GM23248 (cell line): Measurements from ENCODE around the gene ERBB4. TPM values are rescaled to one million over a fixed set of nuclear protein-coding genes. Genes with fewer than 3 reads are reported as not detected.
A peak's percentile ranks its signal among the peaks of the same experiment; 100 is the strongest.

Source experiments
- DNase-seq: peaks from one replicate; pipeline ENCODE4 v3.0.0-alpha.2; 2015
- H2AFZ ChIP-seq: fragments of 200-600 bp; sonication (generic); 2 replicates; pipeline ENCODE4 v1.6.1; 2016; ENCODE audit warnings: antibody characterized with exemption
- H3F3A ChIP-seq: fragments of 200-600 bp; sonication (generic); 2 replicates; pipeline ENCODE4 v1.6.1; 2016; ENCODE audit warnings: mild to moderate bottlenecking, antibody characterized with exemption, mixed run types; ENCODE audit not compliant: insufficient read depth
- H3K27ac ChIP-seq: fragments of 200-600 bp; sonication (generic); 2 replicates; pipeline ENCODE4 v1.5.1; 2016; ENCODE audit warnings: mild to moderate bottlenecking
- H3K27me3 ChIP-seq: fragments of 200-600 bp; sonication (generic); replicated peaks from 2 replicates; pipeline ENCODE4 v1.6.1; 2016; ENCODE audit warnings: mild to moderate bottlenecking; ENCODE audit not compliant: insufficient read depth
- H3K36me3 ChIP-seq: fragments of 200-600 bp; sonication (generic); 2 replicates; pipeline ENCODE4 v1.6.1; 2016; ENCODE audit warnings: low read depth, mild to moderate bottlenecking
- H3K4me1 ChIP-seq: fragments of 200-600 bp; sonication (generic); 2 replicates; pipeline ENCODE4 v1.6.1; 2016; ENCODE audit warnings: mild to moderate bottlenecking; ENCODE audit not compliant: insufficient read depth
- H3K4me2 ChIP-seq: fragments of 200-600 bp; sonication (generic); one replicate; pipeline ENCODE4 v1.6.1; 2016; ENCODE audit warnings: mild to moderate bottlenecking; ENCODE audit not compliant: unreplicated experiment
- H3K4me3 ChIP-seq: fragments of 200-600 bp; sonication (generic); 2 replicates; pipeline ENCODE4 v1.5.1; 2016; ENCODE audit warnings: mild to moderate bottlenecking
- H3K79me2 ChIP-seq: fragments of 200-600 bp; sonication (generic); 2 replicates; pipeline ENCODE4 v1.6.1; 2016; ENCODE audit warnings: mild to moderate bottlenecking; ENCODE audit not compliant: insufficient read depth
- H3K9ac ChIP-seq: fragments of 200-600 bp; sonication (generic); 2 replicates; pipeline ENCODE4 v1.6.1; 2016; ENCODE audit warnings: mild to moderate bottlenecking
- H3K9me2 ChIP-seq: fragments of 200-600 bp; sonication (generic); 2 replicates; pipeline ENCODE4 v1.6.1; 2016; ENCODE audit warnings: mixed run types, mild to moderate bottlenecking, moderate library complexity; ENCODE audit not compliant: insufficient read depth
- H3K9me3 ChIP-seq: fragments of 200-600 bp; sonication (generic); one replicate; pipeline ENCODE4 v1.6.1; 2017; ENCODE audit warnings: low read depth
- H4K20me1 ChIP-seq: fragments of 200-600 bp; sonication (generic); 2 replicates; pipeline ENCODE4 v1.6.0; 2016; ENCODE audit not compliant: insufficient read depth
- EZH2 ChIP-seq: fragments of 200-600 bp; sonication (generic); IDR thresholded peaks from 2 replicates; pipeline ENCODE4 v1.6.1; 2018; ENCODE audit warnings: antibody characterized with exemption, mild to moderate bottlenecking; ENCODE audit not compliant: insufficient read depth, poor library complexity, severe bottlenecking
- EZH2phosphoT487 ChIP-seq: fragments of 200-600 bp; sonication (generic); IDR thresholded peaks from 2 replicates; pipeline ENCODE4 v1.6.1; 2018; ENCODE audit warnings: antibody characterized with exemption, moderate library complexity, mild to moderate bottlenecking, low read depth; ENCODE audit not compliant: insufficient read depth
- WGBS, 2 experiments: methylation state at CpG; one replicate each; pipeline ENCODE4 v1.1.6; 2015 to 2017; ENCODE audit warnings: low lambda C conversion rate in 2 of 2, low coverage in 1 of 2; ENCODE audit errors: missing lambda C conversion rate in 2 of 2; 5-methylcytosine and 5-hydroxymethylcytosine counted together
- in situ Hi-C: fragments of 300-500 bp; cut with MboI; formaldehyde crosslinking; loops from 2 replicates; pipeline ENCODE4 v1.15.0; 2020
- polyA plus RNA-seq: library from polyadenylated mRNA; unstranded; fragments of >200 nt; fragmentation: Nextera tagmentation; extraction: Ambion mirVana; gene quantifications from 2 replicates; pipeline ENCODE4 v1.2.1, GENCODE V29; 2016
- total RNA-seq: library from RNA; depleted of rRNA; stranded (reverse); fragments of >200 nt; shearing (Covaris generic); gene quantifications from 2 replicates; pipeline ENCODE4 v1.2.3, GENCODE V29; 2014

Gene ERBB4
- total and polyA plus RNA-seq, 2 experiments from 2014 or later = not detected

DNA sequence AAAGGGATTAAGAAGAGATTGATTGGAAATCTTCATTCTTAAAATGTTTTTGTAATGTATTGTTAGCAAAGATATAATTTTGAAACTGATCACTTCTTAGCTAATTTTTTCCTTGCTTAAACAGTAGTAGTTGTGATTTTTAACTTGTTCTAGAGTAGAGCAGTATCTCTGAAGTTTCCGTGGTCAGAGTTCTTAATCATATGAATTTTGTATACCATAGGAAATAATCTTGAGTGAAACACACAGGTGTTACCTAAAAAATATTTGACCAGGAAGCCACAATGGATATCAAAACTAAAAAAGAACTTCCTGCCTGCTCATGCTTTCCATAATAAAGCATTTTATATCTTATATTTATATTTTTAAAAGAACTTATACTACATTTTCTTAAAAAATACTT, 907.1 kb downstream of the ERBB4 start:
- H3K27me3 ChIP-seq = no peaks in the 10 kb centered on the region
- H3K36me3 ChIP-seq = no peaks in the 10 kb centered on the region
- H3K27ac ChIP-seq = no peak overlapping the region
- no peaks in the 10 kb centered on the region for H3F3A ChIP-seq
- H2AFZ ChIP-seq = no peak overlapping the region
- in situ Hi-C loops = no loop called here
- no peaks in the 10 kb centered on the region for H3K9me2 ChIP-seq
- no peaks in the 10 kb centered on the region for H4K20me1 ChIP-seq
- H3K79me2 ChIP-seq = no peaks in the 10 kb centered on the region
- no peak overlapping the region for H3K9ac ChIP-seq
- 33 to 46% methylated on average over 1 of the region's 1 CpG for WGBS, 2 experiments
- TF ChIP-seq EZH2 (no peak), EZH2phosphoT487 (no peak)
- DNase-seq = no peak
- no peaks in the 10 kb centered on the region for H3K4me1 ChIP-seq
- no peaks in the 10 kb centered on the region for H3K9me3 ChIP-seq
- no peak overlapping the region for H3K4me3 ChIP-seq
- no peak overlapping the region for H3K4me2 ChIP-seq

DNA sequence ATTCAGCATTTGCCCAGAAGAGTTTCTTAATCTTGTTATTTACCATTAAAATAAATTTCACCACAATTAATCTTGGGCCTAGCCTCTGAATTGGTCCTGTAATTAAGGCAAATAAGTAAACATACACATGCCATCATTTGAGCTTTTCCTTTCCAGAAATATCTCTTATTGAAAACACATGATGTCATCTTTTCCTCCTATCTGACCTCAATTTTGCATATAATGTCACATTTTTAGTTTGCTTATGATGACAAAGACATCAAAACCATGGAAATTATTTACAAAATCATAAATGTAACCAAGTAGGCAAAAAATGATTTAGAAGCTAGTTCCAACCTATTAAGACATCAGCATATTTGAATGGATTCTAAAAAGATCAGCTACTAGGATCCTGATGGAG, 915.5 kb downstream of the ERBB4 start:
- no peaks in the 10 kb centered on the region; the same call in 1 of the 2 replicates for H3K9me2 ChIP-seq
- no peak overlapping the region for H3K9ac ChIP-seq
- no peaks in the 10 kb centered on the region for H3K36me3 ChIP-seq
- H4K20me1 ChIP-seq = no peaks in the 10 kb centered on the region
- DNase-seq = no peak
- no peaks in the 10 kb centered on the region for H3K9me3 ChIP-seq
- no peaks in the 10 kb centered on the region for H3F3A ChIP-seq
- no peak overlapping the region for H3K4me2 ChIP-seq
- no peaks in the 10 kb centered on the region for H3K4me1 ChIP-seq
- in situ Hi-C loops = no loop called here
- H3K27me3 ChIP-seq = no peaks in the 10 kb centered on the region
- no peak for TF ChIP-seq EZH2
- TF ChIP-seq EZH2phosphoT487 = no peak
- no peak overlapping the region for H2AFZ ChIP-seq
- H3K4me3 ChIP-seq = no peak overlapping the region
- no peaks in the 10 kb centered on the region for H3K79me2 ChIP-seq
- no peak overlapping the region for H3K27ac ChIP-seq

- TF ChIP-seq EZH2 = no peak
- no peak for TF ChIP-seq EZH2phosphoT487
- Histone ChIP-seq H3K27me3 (no peaks in the 10 kb centered on the region), H3K36me3 (no peaks in the 10 kb centered on the region), H3K4me3 (no peak overlapping the region), H3K9me2 (no peaks in the 10 kb centered on the region; the same call in 1 of the 2 replicates), H3K27ac (no peak overlapping the region), H3K4me2 (no peak overlapping the region), H2AFZ (no peak overlapping the region), H3K79me2 (no peaks in the 10 kb centered on the region), H3F3A (no peaks in the 10 kb centered on the region), H4K20me1 (no peaks in the 10 kb centered on the region), H3K9ac (no peak overlapping the region), H3K4me1 (no peaks in the 10 kb centered on the region), H3K9me3 (no peaks in the 10 kb centered on the region)
- whole genome bisulfite sequencing, 2 experiments = 0 to 23% methylated on average over 1 of the region's 1 CpG
- in situ Hi-C loops = no loop called here
- no peak for DNase-seq
Observed at GRCh38 chr2:211620986-211621385, 917.6 kb downstream of the ERBB4 start.

- Histone ChIP-seq H3K9me3 (no peaks in the 10 kb centered on the region), H3K9ac (no peak overlapping the region), H3K36me3 (no peaks in the 10 kb centered on the region), H4K20me1 (no peaks in the 10 kb centered on the region), H3K27me3 (no peaks in the 10 kb centered on the region), H3F3A (no peaks in the 10 kb centered on the region), H3K27ac (no peak overlapping the region), H3K4me3 (no peak overlapping the region), H3K79me2 (no peaks in the 10 kb centered on the region), H3K9me2 (no peaks in the 10 kb centered on the region), H3K4me1 (no peaks in the 10 kb centered on the region), H2AFZ (no peak overlapping the region), H3K4me2 (no peak overlapping the region)
- TF ChIP-seq EZH2 = no peak
- TF ChIP-seq EZH2phosphoT487 = no peak
- DNase-seq = no peak
- 47 to 54% methylated on average over 2 of the region's 2 CpGs for WGBS, 2 experiments
- in situ Hi-C loops = no loop called here
Observed at GRCh38 chr2:211617803-211618202, 920.8 kb downstream of the ERBB4 start.

DNA sequence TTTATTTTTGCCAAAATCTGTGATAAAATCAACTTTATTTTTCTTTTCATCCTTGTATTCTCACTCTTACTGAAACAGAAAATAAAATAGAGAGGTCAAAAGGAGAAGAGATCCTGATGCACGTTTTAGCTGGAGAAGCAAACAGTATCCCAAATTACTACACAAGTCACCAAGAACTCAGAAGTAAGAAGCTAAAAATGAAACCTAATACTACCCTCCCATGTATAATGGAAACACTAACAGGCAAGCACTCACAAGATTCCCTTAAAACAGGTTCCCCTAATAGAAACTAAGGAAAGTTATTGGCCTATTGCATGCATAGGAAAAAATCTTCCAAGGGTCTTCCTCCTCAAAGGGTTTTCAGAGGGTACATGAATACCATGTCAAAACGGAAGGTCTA, 927.0 kb downstream of the ERBB4 start:
- Histone ChIP-seq H2AFZ (no peak overlapping the region; the same call in 1 of the 2 replicates), H3K9ac (no peak overlapping the region), H3K36me3 (no peaks in the 10 kb centered on the region), H3K79me2 (no peaks in the 10 kb centered on the region), H3K4me2 (no peak overlapping the region), H4K20me1 (no peaks in the 10 kb centered on the region), H3K27ac (no peak overlapping the region), H3K27me3 (no peaks in the 10 kb centered on the region), H3F3A (no peaks in the 10 kb centered on the region), H3K4me3 (peak overlapping the region; percentile 1; the same call in 1 of the 2 replicates), H3K9me2 (no peaks in the 10 kb centered on the region), H3K9me3 (no peaks in the 10 kb centered on the region), H3K4me1 (no peaks in the 10 kb centered on the region)
- WGBS, 2 experiments = 16 to 19% methylated on average over 2 of the region's 2 CpGs
- no peak for TF ChIP-seq EZH2phosphoT487
- in situ Hi-C loops = no loop called here
- DNase-seq = no peak
